ENCODE results near the gene NEDD4L. TPM values are rescaled to one million over a fixed set of nuclear protein-coding genes. Genes with fewer than 3 reads are reported as not detected.

Gene NEDD4L
- total and polyA plus RNA-seq, 2 donors (not counting 1 experiment from before 2014, with no cell fraction given): 10.3 to 25.7 TPM

- Histone ChIP-seq H3K36me3 (replicated peaks in 1 of 2; ENCODE audit: control extremely low read depth in 1 of 2, control insufficient read depth in 1 of 2, extremely low read depth in 1 of 2, insufficient read depth in 2 of 2, low read length in 1 of 2) (no peaks in the 10 kb centered on the region), H3K4me3 (ENCODE audit: control extremely low read depth in 1 of 5, extremely low read depth in 1 of 5, insufficient read depth in 1 of 5, low read depth in 2 of 5, low read length in 4 of 5) (no peak overlapping the region), H4K20me1 (ENCODE audit: control insufficient read depth, insufficient read depth, low read length, poor library complexity, severe bottlenecking) (no peaks in the 10 kb centered on the region), H2AFZ (ENCODE audit: insufficient read depth, low read depth, low read length, poor library complexity, severe bottlenecking) (no peak overlapping the region), H3K4me1 (ENCODE audit: control insufficient read depth in 2 of 2, insufficient read depth in 2 of 2, low read length in 2 of 2) (peaks cover 5 to 8% of the 10 kb centered on the region in 2 donors), H3K27ac (ENCODE audit: low read length in 2 of 2) (no peak overlapping the region), H3K79me2 (ENCODE audit: control insufficient read depth, insufficient read depth, low read length) (peaks cover 5% of the 10 kb centered on the region), H3K9ac (ENCODE audit: low read length) (no peak overlapping the region), H3K27me3 (replicated peaks in 1 of 4; ENCODE audit: control extremely low read depth in 1 of 4, control insufficient read depth in 3 of 4, insufficient read depth in 4 of 4, low read length in 3 of 4) (peaks cover 0 to 4% (median 0%) of the 10 kb centered on the region in 4 experiments), H3K9me3 (ENCODE audit: control extremely low read depth in 1 of 3, control insufficient read depth in 2 of 3, insufficient read depth in 1 of 3, low read length in 2 of 3) (peaks cover 0 to 9% (median 0%) of the 10 kb centered on the region in 3 donors), H3K4me2 (replicated peaks; ENCODE audit: low read depth, low read length, poor library complexity, severe bottlenecking) (no peak overlapping the region)
- Mint-ChIP-seq H3K4me3 (no peak overlapping the region), H3K27ac (no peak overlapping the region), H3K4me1 (peaks cover 11% of the 10 kb centered on the region), H3K9me3 (ENCODE audit: insufficient read depth) (no peaks in the 10 kb centered on the region), H3K27me3 (peaks cover 4% of the 10 kb centered on the region)
- 89% methylated on average over 7 of the region's 8 CpGs for WGBS (ENCODE audit: insufficient coverage)
- ATAC-seq (ENCODE audit: low read depth) (no peak), DNase-seq (no peak)
- ChIA-PET POLR2A (no interaction called here), CTCF (no interaction called here)
- intact Hi-C loops (cut with micrococcal nuclease): no loop called here
- TF ChIP-seq EZH2 (IDR thresholded peaks at IDR 0.05; ENCODE audit: borderline replicate concordance, insufficient read depth, low read depth, low read length, poor library complexity, severe bottlenecking) (no peak), CTCF (IDR thresholded peaks at IDR 0.05) (no peak)
Measured at GRCh38 chr18:58132595-58133261, 88.7 kb downstream of the NEDD4L start.

GRCh38 chr18:58135183-58135641 is 91.2 kb downstream of the NEDD4L start:
- peaks cover 0 to 4% (median 0%) of the 10 kb centered on the region in 4 experiments for H3K27me3 ChIP-seq (replicated peaks in 1 of 4; ENCODE audit: control extremely low read depth in 1 of 4, control insufficient read depth in 3 of 4, insufficient read depth in 4 of 4, low read length in 3 of 4)
- no peak overlapping the region for H3K27ac ChIP-seq (ENCODE audit: low read length in 2 of 2)
- intact Hi-C loops (cut with micrococcal nuclease): loop anchor here (1.0 to 5.0 kb wide), 3 partner anchors 92 to 627 kb away; no protein-coding TSS in a partner anchor
- Mint-ChIP-seq H3K4me1 (peaks cover 19% of the 10 kb centered on the region), H3K4me3 (no peak overlapping the region), H3K27me3 (peaks cover 4% of the 10 kb centered on the region), H3K9me3 (ENCODE audit: insufficient read depth) (no peaks in the 10 kb centered on the region), H3K27ac (no peak overlapping the region)
- H3K79me2 ChIP-seq (ENCODE audit: control insufficient read depth, insufficient read depth, low read length): peaks cover 4% of the 10 kb centered on the region
- H2AFZ ChIP-seq (ENCODE audit: insufficient read depth, low read depth, low read length, poor library complexity, severe bottlenecking): peak overlapping the region; percentile 34
- ATAC-seq (ENCODE audit: low read depth) (no peak), DNase-seq (no peak)
- peaks cover 0 to 2% (median 0%) of the 10 kb centered on the region in 3 donors for H3K9me3 ChIP-seq (ENCODE audit: control extremely low read depth in 1 of 3, control insufficient read depth in 2 of 3, insufficient read depth in 1 of 3, low read length in 2 of 3)
- H3K4me3 ChIP-seq (ENCODE audit: control extremely low read depth in 1 of 5, extremely low read depth in 1 of 5, insufficient read depth in 1 of 5, low read depth in 2 of 5, low read length in 4 of 5): no peak overlapping the region
- peak overlapping the region; percentile 39 for H3K4me2 ChIP-seq (replicated peaks; ENCODE audit: low read depth, low read length, poor library complexity, severe bottlenecking)
- TF ChIP-seq CTCF (IDR thresholded peaks at IDR 0.05): no peak
- TF ChIP-seq EZH2 (IDR thresholded peaks at IDR 0.05; ENCODE audit: borderline replicate concordance, insufficient read depth, low read depth, low read length, poor library complexity, severe bottlenecking): no peak
- no peaks in the 10 kb centered on the region for H4K20me1 ChIP-seq (ENCODE audit: control insufficient read depth, insufficient read depth, low read length, poor library complexity, severe bottlenecking)
- no peaks in the 10 kb centered on the region for H3K36me3 ChIP-seq (replicated peaks in 1 of 2; ENCODE audit: control extremely low read depth in 1 of 2, control insufficient read depth in 1 of 2, extremely low read depth in 1 of 2, insufficient read depth in 2 of 2, low read length in 1 of 2)
- CTCF ChIA-PET: interaction anchor here (0.6 to 4.7 kb wide), 22 partner anchors 9 to 504 kb away, joined by 3 to 34 read pairs (median 5); partner anchors contain the start of gene NEDD4L
- peaks cover 10 to 13% of the 10 kb centered on the region in 2 donors for H3K4me1 ChIP-seq (ENCODE audit: control insufficient read depth in 2 of 2, insufficient read depth in 2 of 2, low read length in 2 of 2)
- H3K9ac ChIP-seq (ENCODE audit: low read length): no peak overlapping the region
- POLR2A ChIA-PET: interaction anchor here (0.6 kb wide), 1 partner anchor 66 kb away, joined by 5 read pairs; no protein-coding TSS in a partner anchor
- WGBS (ENCODE audit: insufficient coverage): 48% methylated on average over 5 of the region's 7 CpGs

Measured in B cell (primary cell).